NCI-H2107 treated with DMSO at 0.1 percent for 48 hours (cell line): ENCODE measurements around the gene HDAC9.
"Not testable (repeated sequence)": the region's sequence is repeated elsewhere in the genome, so short reads cannot be mapped to it uniquely, and the experiment has no call there.

Experiments used
- DNase-seq: peaks from one replicate; lab custom pipeline; 2025; ENCODE audit not compliant: unreplicated experiment; lab: John Stamatoyannopoulos, UW

Gene HDAC9

GRCh38 chr7:18996583-18996982 lies 501.0 kb downstream of the HDAC9 start:
- DNase-seq: no peak

- no peak for DNase-seq
These were observed 502.1 kb downstream of the HDAC9 start for GRCh38 chr7:18997477-18998150.

GRCh38 chr7:19000410-19000809 lies 504.9 kb downstream of the HDAC9 start:
- no peak for DNase-seq

- DNase-seq: no peak
These were observed 506.3 kb downstream of the HDAC9 start for GRCh38 chr7:19001854-19002253.

- DNase-seq: no peak
These were observed 513.8 kb downstream of the HDAC9 start for GRCh38 chr7:19009241-19009935.

- no peak for DNase-seq
These were observed 514.4 kb downstream of the HDAC9 start for GRCh38 chr7:19009936-19010280.

- DNase-seq: no peak
These were observed 515.7 kb downstream of the HDAC9 start for GRCh38 chr7:19011212-19011611.

- DNase-seq: no peak
These were observed 519.5 kb downstream of the HDAC9 start for GRCh38 chr7:19015098-19015497.

GRCh38 chr7:19016140-19016539 lies 520.6 kb downstream of the HDAC9 start:
- no peak for DNase-seq

GRCh38 chr7:19017374-19017773 lies 521.8 kb downstream of the HDAC9 start:
- DNase-seq: no peak

GRCh38 chr7:19020062-19020461 lies 524.5 kb downstream of the HDAC9 start:
- no peak for DNase-seq

- no peak for DNase-seq
These were observed 525.2 kb downstream of the HDAC9 start for GRCh38 chr7:19020711-19021110.

GRCh38 chr7:19023477-19023876 lies 527.9 kb downstream of the HDAC9 start:
- DNase-seq: no peak

- DNase-seq: no peak
These were observed 528.7 kb downstream of the HDAC9 start for GRCh38 chr7:19024261-19024660.

GRCh38 chr7:19026888-19027287 lies 531.3 kb downstream of the HDAC9 start:
- no peak for DNase-seq

GRCh38 chr7:19030281-19030680 lies 534.7 kb downstream of the HDAC9 start:
- no peak for DNase-seq

GRCh38 chr7:19032942-19033341 lies 537.4 kb downstream of the HDAC9 start:
- DNase-seq: not testable (repeated sequence)

GRCh38 chr7:19051767-19052375 lies 556.3 kb downstream of the HDAC9 start:
- DNase-seq: peak; percentile 3
